GM23338 (cell line): ENCODE data around the gene ERC1. TPM values are rescaled to one million over a fixed set of nuclear protein-coding genes. Genes with fewer than 3 reads are reported as not detected.

Experiments
- ATAC-seq: fragments of 200-7000 bp; cut with Tn5 transposase; 3 replicates; pipeline ENCODE4 v1.9.1; 2020
- DNase-seq: peaks from one replicate; pipeline ENCODE4 v3.0.0-alpha.2; 2015; ENCODE audit warnings: low spot score
- H2AFZ ChIP-seq: fragments of 200-600 bp; sonication (generic); 2 replicates; pipeline ENCODE4 v1.8.0; 2016; ENCODE audit warnings: antibody characterized with exemption, mild to moderate bottlenecking, moderate library complexity
- H3F3A ChIP-seq: fragments of 200-600 bp; sonication (generic); replicated peaks from 2 replicates; pipeline ENCODE4 v1.8.0; 2017; ENCODE audit warnings: antibody characterized with exemption, mixed run types, low read depth
- H3K27ac ChIP-seq: fragments of 200-600 bp; sonication (generic); 2 replicates; pipeline ENCODE4 v1.6.1; 2016; ENCODE audit warnings: low read depth
- H3K27me3 ChIP-seq: fragments of 200-600 bp; sonication (generic); 2 replicates; pipeline ENCODE4 v1.8.0; 2016; ENCODE audit warnings: mild to moderate bottlenecking, mixed run types, moderate library complexity; ENCODE audit not compliant: insufficient read depth
- H3K36me3 ChIP-seq: fragments of 200-600 bp; sonication (generic); 2 replicates; pipeline ENCODE4 v1.8.0; 2016; ENCODE audit warnings: mild to moderate bottlenecking; ENCODE audit not compliant: insufficient read depth
- H3K4me1 ChIP-seq: fragments of 200-600 bp; sonication (generic); 2 replicates; pipeline ENCODE4 v1.8.0; 2016; ENCODE audit warnings: mild to moderate bottlenecking, moderate library complexity; ENCODE audit not compliant: insufficient read depth
- H3K4me2 ChIP-seq: fragments of 200-600 bp; sonication (generic); 2 replicates; pipeline ENCODE4 v1.7.1; 2017; ENCODE audit warnings: mixed run types
- H3K4me3 ChIP-seq: fragments of 200-600 bp; sonication (generic); 2 replicates; pipeline ENCODE4 v1.6.1; 2016; ENCODE audit warnings: mixed run types
- H3K79me2 ChIP-seq: fragments of 200-600 bp; sonication (generic); replicated peaks from 2 replicates; pipeline ENCODE4 v1.8.0; 2017; ENCODE audit warnings: mild to moderate bottlenecking; ENCODE audit not compliant: insufficient read depth
- H3K9me2 ChIP-seq: fragments of 200-600 bp; sonication (generic); 2 replicates; pipeline ENCODE4 v1.8.0; 2017; ENCODE audit not compliant: insufficient read depth
- H4K20me1 ChIP-seq: fragments of 200-600 bp; sonication (generic); replicated peaks from 2 replicates; pipeline ENCODE4 v1.8.0; 2017; ENCODE audit warnings: mild to moderate bottlenecking; ENCODE audit not compliant: insufficient read depth
- H3K27ac Mint-ChIP-seq: 2 replicates; pipeline ENCODE4 v1.8.0; 2020; ENCODE audit warnings: inconsistent platforms, mild to moderate bottlenecking, moderate library complexity, mixed read lengths
- H3K27me3 Mint-ChIP-seq: 3 replicates; pipeline ENCODE4 v1.8.0; 2022; ENCODE audit warnings: low read depth, mild to moderate bottlenecking, moderate library complexity, mixed read lengths, inconsistent platforms; ENCODE audit not compliant: insufficient read depth, poor library complexity
- H3K36me3 Mint-ChIP-seq: 3 replicates; pipeline ENCODE4 v1.8.0; 2021; ENCODE audit warnings: low read depth, mild to moderate bottlenecking, inconsistent platforms, moderate library complexity, mixed read lengths
- H3K4me1 Mint-ChIP-seq: 3 replicates; pipeline ENCODE4 v1.8.0; 2020; ENCODE audit warnings: mild to moderate bottlenecking, inconsistent platforms, mixed read lengths
- H3K4me3 Mint-ChIP-seq: 3 replicates; pipeline ENCODE4 v1.8.0; 2021; ENCODE audit warnings: moderate library complexity, mild to moderate bottlenecking, inconsistent platforms, mixed read lengths
- H3K9me3 Mint-ChIP-seq: 3 replicates; pipeline ENCODE4 v1.8.0; 2020; ENCODE audit warnings: moderate library complexity, mild to moderate bottlenecking, inconsistent platforms, mixed read lengths
- CREB1 ChIP-seq: fragments of 250-450 bp; sonication (Bioruptor Pico); IDR thresholded peaks from 2 replicates; pipeline ENCODE4 v1.5.0; 2020; ENCODE audit warnings: low read depth, mild to moderate bottlenecking, moderate library complexity
- EZH2 ChIP-seq: fragments of 200-600 bp; sonication (generic); IDR thresholded peaks from one replicate; pipeline ENCODE4 v1.8.0; 2017; ENCODE audit warnings: antibody characterized with exemption, mild to moderate bottlenecking, low read depth; ENCODE audit not compliant: unreplicated experiment
- EZH2phosphoT487 ChIP-seq: fragments of 200-600 bp; sonication (generic); IDR thresholded peaks from one replicate; pipeline ENCODE4 v1.8.1; 2018; ENCODE audit warnings: antibody characterized with exemption; ENCODE audit not compliant: unreplicated experiment
- JUNB ChIP-seq: IDR thresholded peaks from one replicate; pipeline ENCODE4 v1.6.1; 2016; ENCODE audit warnings: antibody characterized with exemption; ENCODE audit not compliant: unreplicated experiment
- NANOG ChIP-seq: IDR thresholded peaks from 2 replicates; pipeline ENCODE4 v1.6.1; 2016; ENCODE audit warnings: antibody characterized with exemption, borderline replicate concordance
- POLR2AphosphoS5 ChIP-seq: IDR thresholded peaks from 2 replicates; pipeline ENCODE4 v1.6.1; 2016; ENCODE audit warnings: antibody characterized with exemption, low read depth
- REST ChIP-seq: IDR thresholded peaks from one replicate; pipeline ENCODE4 v1.6.1; 2018; ENCODE audit warnings: antibody characterized with exemption; ENCODE audit not compliant: unreplicated experiment
- STAT1 ChIP-seq: IDR thresholded peaks from one replicate; pipeline ENCODE4 v1.6.1; 2016; ENCODE audit warnings: antibody characterized with exemption; ENCODE audit not compliant: unreplicated experiment
- ZNF114 ChIP-seq: fragments of 250-450 bp; sonication (Bioruptor Pico); IDR thresholded peaks from 2 replicates; pipeline ENCODE4 v1.5.0; 2020; ENCODE audit warnings: mild to moderate bottlenecking, moderate library complexity
- ZNF331 ChIP-seq: fragments of 250-450 bp; sonication (Bioruptor Pico); IDR thresholded peaks from 2 replicates; pipeline ENCODE4 v1.5.0; 2020; ENCODE audit warnings: low read depth, mild to moderate bottlenecking, moderate library complexity
- polyA plus RNA-seq: library from polyadenylated mRNA; unstranded; fragments of >200 nt; fragmentation: Nextera tagmentation; extraction: Ambion mirVana; gene quantifications from 2 replicates; pipeline ENCODE4 v1.2.1, GENCODE V29; 2016
- total RNA-seq: library from RNA; depleted of rRNA; stranded (reverse); fragments of >200 nt; shearing (Covaris generic); gene quantifications from 2 replicates; pipeline ENCODE4 v1.2.3, GENCODE V29; 2014
- TF ChIP-seq, protein P1 (sequence below): fragments of 250-450 bp; sonication (Bioruptor Pico); IDR thresholded peaks from 2 replicates; pipeline ENCODE4 v1.5.0; 2020; ENCODE audit warnings: mild to moderate bottlenecking, moderate library complexity
- TF ChIP-seq, protein P2 (sequence below): IDR thresholded peaks from 2 replicates; pipeline ENCODE4 v1.6.1; 2016; ENCODE audit warnings: antibody characterized with exemption

The ERC1 gene
- total and polyA plus RNA-seq, 2 experiments from 2014 or later, result 28.1 to 35.3 TPM

- no peak for TF ChIP-seq POLR2AphosphoS5
Measured at GRCh38 chr12:1509413-1510052, 518.5 kb downstream of the ERC1 start (continued).

- H3K27me3 Mint-ChIP-seq, result peaks cover 5% of the 10 kb centered on the region
- no peaks in the 10 kb centered on the region for H3K79me2 ChIP-seq
- no peak overlapping the region for H3K27ac Mint-ChIP-seq
- no peaks in the 10 kb centered on the region for H3K36me3 Mint-ChIP-seq
- no peaks in the 10 kb centered on the region for H3K4me1 ChIP-seq
- H3K4me3 Mint-ChIP-seq, result no peak overlapping the region
- H3K4me2 ChIP-seq, result no peak overlapping the region
- no peaks in the 10 kb centered on the region for H3K36me3 ChIP-seq
- H4K20me1 ChIP-seq, result no peaks in the 10 kb centered on the region
- no peaks in the 10 kb centered on the region for H3K9me3 Mint-ChIP-seq
- DNase-seq, result no peak
- no peak overlapping the region for H3K27ac ChIP-seq
- no peaks in the 10 kb centered on the region for H3F3A ChIP-seq
- H3K27me3 ChIP-seq, result no peaks in the 10 kb centered on the region
- no peaks in the 10 kb centered on the region for H3K9me2 ChIP-seq
- peaks cover 4% of the 10 kb centered on the region; the same call in 1 of the 3 replicates for H3K4me1 Mint-ChIP-seq
- H2AFZ ChIP-seq, result no peak overlapping the region
- no peak for ATAC-seq
- H3K4me3 ChIP-seq, result no peak overlapping the region
- TF ChIP-seq, protein P1, sequence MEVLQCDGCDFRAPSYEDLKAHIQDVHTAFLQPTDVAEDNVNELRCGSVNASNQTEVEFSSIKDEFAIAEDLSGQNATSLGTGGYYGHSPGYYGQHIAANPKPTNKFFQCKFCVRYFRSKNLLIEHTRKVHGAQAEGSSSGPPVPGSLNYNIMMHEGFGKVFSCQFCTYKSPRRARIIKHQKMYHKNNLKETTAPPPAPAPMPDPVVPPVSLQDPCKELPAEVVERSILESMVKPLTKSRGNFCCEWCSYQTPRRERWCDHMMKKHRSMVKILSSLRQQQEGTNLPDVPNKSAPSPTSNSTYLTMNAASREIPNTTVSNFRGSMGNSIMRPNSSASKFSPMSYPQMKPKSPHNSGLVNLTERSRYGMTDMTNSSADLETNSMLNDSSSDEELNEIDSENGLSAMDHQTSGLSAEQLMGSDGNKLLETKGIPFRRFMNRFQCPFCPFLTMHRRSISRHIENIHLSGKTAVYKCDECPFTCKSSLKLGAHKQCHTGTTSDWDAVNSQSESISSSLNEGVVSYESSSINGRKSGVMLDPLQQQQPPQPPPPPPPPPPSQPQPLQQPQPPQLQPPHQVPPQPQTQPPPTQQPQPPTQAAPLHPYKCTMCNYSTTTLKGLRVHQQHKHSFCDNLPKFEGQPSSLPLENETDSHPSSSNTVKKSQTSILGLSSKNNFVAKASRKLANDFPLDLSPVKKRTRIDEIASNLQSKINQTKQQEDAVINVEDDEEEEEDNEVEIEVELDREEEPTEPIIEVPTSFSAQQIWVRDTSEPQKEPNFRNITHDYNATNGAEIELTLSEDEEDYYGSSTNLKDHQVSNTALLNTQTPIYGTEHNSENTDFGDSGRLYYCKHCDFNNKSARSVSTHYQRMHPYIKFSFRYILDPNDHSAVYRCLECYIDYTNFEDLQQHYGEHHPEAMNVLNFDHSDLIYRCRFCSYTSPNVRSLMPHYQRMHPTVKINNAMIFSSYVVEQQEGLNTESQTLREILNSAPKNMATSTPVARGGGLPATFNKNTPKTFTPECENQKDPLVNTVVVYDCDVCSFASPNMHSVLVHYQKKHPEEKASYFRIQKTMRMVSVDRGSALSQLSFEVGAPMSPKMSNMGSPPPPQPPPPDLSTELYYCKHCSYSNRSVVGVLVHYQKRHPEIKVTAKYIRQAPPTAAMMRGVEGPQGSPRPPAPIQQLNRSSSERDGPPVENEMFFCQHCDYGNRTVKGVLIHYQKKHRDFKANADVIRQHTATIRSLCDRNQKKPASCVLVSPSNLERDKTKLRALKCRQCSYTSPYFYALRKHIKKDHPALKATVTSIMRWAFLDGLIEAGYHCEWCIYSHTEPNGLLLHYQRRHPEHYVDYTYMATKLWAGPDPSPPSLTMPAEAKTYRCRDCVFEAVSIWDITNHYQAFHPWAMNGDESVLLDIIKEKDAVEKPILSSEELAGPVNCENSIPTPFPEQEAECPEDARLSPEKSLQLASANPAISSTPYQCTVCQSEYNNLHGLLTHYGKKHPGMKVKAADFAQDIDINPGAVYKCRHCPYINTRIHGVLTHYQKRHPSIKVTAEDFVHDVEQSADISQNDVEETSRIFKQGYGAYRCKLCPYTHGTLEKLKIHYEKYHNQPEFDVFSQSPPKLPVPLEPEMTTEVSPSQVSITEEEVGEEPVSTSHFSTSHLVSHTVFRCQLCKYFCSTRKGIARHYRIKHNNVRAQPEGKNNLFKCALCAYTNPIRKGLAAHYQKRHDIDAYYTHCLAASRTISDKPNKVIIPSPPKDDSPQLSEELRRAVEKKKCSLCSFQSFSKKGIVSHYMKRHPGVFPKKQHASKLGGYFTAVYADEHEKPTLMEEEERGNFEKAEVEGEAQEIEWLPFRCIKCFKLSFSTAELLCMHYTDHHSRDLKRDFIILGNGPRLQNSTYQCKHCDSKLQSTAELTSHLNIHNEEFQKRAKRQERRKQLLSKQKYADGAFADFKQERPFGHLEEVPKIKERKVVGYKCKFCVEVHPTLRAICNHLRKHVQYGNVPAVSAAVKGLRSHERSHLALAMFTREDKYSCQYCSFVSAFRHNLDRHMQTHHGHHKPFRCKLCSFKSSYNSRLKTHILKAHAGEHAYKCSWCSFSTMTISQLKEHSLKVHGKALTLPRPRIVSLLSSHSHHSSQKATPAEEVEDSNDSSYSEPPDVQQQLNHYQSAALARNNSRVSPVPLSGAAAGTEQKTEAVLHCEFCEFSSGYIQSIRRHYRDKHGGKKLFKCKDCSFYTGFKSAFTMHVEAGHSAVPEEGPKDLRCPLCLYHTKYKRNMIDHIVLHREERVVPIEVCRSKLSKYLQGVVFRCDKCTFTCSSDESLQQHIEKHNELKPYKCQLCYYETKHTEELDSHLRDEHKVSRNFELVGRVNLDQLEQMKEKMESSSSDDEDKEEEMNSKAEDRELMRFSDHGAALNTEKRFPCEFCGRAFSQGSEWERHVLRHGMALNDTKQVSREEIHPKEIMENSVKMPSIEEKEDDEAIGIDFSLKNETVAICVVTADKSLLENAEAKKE (CRISPR knock-in tag), result no peak
- no peak for TF ChIP-seq ZNF114 (CRISPR knock-in tag)
- TF ChIP-seq EZH2phosphoT487, result no peak
- TF ChIP-seq STAT1, result no peak
- TF ChIP-seq EZH2, result no peak
- TF ChIP-seq, protein P2, sequence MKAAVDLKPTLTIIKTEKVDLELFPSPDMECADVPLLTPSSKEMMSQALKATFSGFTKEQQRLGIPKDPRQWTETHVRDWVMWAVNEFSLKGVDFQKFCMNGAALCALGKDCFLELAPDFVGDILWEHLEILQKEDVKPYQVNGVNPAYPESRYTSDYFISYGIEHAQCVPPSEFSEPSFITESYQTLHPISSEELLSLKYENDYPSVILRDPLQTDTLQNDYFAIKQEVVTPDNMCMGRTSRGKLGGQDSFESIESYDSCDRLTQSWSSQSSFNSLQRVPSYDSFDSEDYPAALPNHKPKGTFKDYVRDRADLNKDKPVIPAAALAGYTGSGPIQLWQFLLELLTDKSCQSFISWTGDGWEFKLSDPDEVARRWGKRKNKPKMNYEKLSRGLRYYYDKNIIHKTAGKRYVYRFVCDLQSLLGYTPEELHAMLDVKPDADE, result no peak
- TF ChIP-seq NANOG, result no peak
- TF ChIP-seq ZNF331, result no peak
- no peak for TF ChIP-seq JUNB
- no peak for TF ChIP-seq REST
- no peak for TF ChIP-seq CREB1 (CRISPR knock-in tag)
Measured at GRCh38 chr12:1510056-1510812, 519.2 kb downstream of the ERC1 start.
